HG03045 (cell line): ENCODE results near the gene FKBP4.

Source experiments
- ATAC-seq: cut with Tn5 transposase; IDR thresholded peaks from one replicate; pipeline ENCODE4 v1.9.1; 2021; ENCODE audit warnings: mild to moderate bottlenecking, moderate library complexity; ENCODE audit not compliant: unreplicated experiment

Gene FKBP4

GRCh38 chr12:2844786-2845185 lies 50.0 kb downstream of the FKBP4 start:
- no peak for ATAC-seq

DNA sequence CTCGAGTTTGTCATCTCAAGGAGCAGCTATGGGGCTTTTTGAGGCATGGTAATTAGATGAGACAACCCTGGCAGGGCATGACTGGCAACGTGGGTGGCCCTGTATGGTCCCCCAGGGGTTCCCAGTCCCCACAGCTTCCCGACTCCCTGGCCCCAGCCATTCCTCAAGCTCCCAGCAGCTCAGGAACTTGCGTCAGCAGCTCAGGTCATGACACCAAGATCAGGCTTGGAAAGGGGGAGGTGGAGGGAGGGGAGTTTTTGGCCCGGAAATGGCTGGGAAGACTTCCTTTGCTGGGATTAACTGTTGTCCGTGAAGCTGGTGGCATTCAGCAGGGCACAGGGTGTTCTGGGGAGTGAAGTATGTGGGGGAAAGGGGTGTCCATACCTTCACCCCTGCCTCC lies 50.5 kb downstream of the FKBP4 start:
- ATAC-seq: no peak

DNA sequence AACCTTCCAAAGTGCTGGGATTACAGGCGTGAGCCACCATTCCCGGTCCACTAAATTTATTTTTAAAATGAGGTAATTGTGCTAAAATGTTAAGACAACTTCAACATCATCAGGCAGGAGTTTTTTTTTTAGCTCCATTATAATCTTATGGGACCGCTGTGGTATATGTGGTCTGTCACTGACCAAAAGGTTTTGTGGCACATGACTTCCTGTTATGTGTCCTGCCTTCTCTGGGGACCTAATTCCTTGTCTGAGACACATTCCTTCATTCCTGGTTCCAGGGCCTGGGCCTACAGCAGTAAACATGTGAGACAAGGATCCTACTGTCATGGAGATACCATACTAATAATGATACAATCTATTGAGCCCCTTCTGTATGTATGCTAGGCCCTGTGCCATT lies 57.2 kb downstream of the FKBP4 start:
- no peak for ATAC-seq

DNA sequence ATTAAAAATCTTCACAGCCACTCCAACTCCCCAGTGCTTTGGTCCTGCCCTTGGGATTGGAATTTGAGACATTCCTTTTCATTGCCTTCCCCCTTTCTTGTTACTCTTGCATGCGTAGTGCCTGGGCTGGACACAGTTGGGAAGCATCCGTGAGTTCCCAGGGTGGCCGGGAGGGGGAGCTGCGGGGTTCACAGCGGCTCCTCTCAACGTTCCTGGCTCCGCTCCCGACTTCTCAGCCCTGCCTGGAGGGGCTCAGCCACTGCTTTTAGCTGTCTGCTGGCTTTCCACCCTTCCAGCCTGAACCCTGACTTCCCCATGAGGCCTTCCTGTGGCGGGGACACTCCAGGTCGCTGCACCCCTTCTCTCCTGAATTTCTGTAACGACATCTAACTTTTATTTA lies 58.9 kb downstream of the FKBP4 start:
- no peak for ATAC-seq
